ENCODE data around the gene PRUNE1. TPM values are rescaled to one million over a fixed set of nuclear protein-coding genes. Genes with fewer than 3 reads are reported as not detected.

The PRUNE1 gene, protein sequence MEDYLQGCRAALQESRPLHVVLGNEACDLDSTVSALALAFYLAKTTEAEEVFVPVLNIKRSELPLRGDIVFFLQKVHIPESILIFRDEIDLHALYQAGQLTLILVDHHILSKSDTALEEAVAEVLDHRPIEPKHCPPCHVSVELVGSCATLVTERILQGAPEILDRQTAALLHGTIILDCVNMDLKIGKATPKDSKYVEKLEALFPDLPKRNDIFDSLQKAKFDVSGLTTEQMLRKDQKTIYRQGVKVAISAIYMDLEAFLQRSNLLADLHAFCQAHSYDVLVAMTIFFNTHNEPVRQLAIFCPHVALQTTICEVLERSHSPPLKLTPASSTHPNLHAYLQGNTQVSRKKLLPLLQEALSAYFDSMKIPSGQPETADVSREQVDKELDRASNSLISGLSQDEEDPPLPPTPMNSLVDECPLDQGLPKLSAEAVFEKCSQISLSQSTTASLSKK
- 10 to 100 TPM; 18.1 to 20.1 TPM for total RNA-seq

DNA sequence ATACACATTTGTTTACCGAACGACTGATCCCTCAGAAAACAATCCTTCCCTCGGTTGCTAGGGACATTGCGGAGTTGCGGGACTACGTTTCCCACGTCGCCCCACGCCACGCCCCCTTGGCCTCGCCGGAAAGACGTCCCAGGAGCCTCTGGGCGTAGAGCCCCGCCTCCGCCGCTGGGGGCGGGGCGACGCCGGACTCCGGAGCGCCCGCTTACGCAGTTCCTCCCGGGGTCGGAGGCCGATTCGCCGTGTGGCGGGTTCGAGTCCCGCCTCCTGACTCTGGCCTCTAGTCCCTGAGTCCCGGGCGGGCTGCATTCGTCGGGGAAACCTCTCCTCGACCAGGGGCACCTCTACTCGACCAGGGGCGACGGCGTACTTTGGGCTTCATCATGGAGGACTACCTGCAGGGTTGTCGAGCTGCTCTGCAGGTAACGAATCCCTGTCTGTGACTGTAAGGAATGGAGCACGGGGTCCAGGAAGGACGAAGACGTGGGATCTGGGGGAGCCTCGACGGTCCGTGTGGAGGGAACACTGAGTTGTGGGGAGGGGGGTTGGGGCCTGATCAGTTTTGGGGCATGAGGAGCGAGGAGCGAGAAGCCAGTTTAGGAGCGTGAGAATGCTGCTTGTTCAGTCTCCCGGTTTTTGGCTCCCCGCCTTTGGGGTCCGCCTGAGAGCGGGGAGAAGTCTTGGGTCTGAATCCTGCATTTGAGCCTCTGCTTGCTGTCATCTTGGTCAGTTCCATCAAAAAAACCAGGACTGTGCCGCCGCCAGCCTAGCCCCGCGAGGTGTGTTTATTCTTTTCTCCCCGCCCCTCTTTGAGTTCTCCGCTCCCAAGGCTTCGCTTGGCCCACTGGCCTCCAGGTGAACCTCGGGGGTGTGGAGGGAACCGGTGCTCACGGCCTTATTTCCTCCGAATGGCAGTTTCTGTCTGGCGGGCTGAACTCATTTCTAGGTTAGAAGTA, at the start of gene PRUNE1:
Gene PRUNE1, plus strand, starts transcription at position 206 of the 962 bp plus-strand sequence. Its CDS starts 184 bp downstream, at position 390.
- Mint-ChIP-seq H3K27ac (peak within 1 kb of the TSS; percentile 99), H3K9me3 (no peaks in the 10 kb centered on the region), H3K4me3 (peak within 1 kb of the TSS; percentile 99), H3K4me1 (ENCODE audit: low read depth) (peaks cover 76% of the 10 kb centered on the region), H3K36me3 (ENCODE audit: insufficient read depth in 2 of 2) (peaks cover 2 to 3% of the 10 kb centered on the region in 2 donors), H3K27me3 (ENCODE audit: low read depth) (no peaks in the 10 kb centered on the region)
- DNase-seq (peak; percentile 98), ATAC-seq (replicated peaks in 1 of 2) (peak; percentile 87)

DNA sequence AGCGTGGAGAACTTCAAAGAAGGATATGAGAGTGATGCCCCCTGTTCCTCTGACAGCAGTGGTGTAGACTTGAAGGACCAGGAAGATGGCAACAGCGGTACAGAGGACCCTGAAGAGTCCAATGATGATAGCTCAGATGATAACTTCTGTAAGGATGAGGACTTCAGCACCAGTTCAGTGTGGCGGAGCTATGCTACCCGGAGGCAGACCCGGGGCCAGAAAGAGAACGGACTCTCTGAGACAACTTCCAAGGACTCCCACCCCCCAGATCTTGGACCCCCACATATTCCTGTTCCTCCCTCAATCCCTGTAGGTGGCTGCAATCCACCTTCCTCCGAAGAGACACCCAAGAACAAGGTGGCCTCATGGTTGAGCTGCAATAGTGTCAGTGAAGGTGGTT, 47.6 kb upstream of the PRUNE1 start:
- no peak overlapping the region for H3K27ac Mint-ChIP-seq
- no peaks in the 10 kb centered on the region for H3K9me3 Mint-ChIP-seq
- ATAC-seq (replicated peaks in 1 of 2) (no peak), DNase-seq (no peak)
- peaks cover 8% of the 10 kb centered on the region for H3K4me1 Mint-ChIP-seq (ENCODE audit: low read depth)
- peaks cover 6 to 36% of the 10 kb centered on the region in 2 donors for H3K36me3 Mint-ChIP-seq (ENCODE audit: insufficient read depth in 2 of 2)
- no peak overlapping the region for H3K4me3 Mint-ChIP-seq
- H3K27me3 Mint-ChIP-seq (ENCODE audit: low read depth) = no peaks in the 10 kb centered on the region

DNA sequence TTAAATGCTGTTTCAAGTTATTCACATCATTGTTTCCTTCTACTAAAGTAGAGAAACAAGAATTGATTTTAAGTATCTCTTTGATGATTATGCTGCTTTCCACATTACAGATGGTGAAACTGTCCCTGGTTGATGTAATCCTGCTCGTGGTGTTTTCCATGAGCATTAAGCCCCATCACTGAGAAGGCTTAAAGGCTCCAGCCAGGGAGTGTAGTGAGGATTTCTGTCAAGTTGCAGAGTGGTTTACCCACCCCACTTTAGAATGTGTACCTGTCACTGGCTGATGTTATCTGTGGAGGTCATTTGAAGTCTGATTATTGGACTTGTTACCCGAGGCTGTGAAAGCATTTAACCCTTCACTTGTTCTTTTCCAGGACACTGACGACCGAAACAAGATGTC, 46.5 kb upstream of the PRUNE1 start:
- H3K4me1 Mint-ChIP-seq (ENCODE audit: low read depth) = peaks cover 6% of the 10 kb centered on the region

DNA sequence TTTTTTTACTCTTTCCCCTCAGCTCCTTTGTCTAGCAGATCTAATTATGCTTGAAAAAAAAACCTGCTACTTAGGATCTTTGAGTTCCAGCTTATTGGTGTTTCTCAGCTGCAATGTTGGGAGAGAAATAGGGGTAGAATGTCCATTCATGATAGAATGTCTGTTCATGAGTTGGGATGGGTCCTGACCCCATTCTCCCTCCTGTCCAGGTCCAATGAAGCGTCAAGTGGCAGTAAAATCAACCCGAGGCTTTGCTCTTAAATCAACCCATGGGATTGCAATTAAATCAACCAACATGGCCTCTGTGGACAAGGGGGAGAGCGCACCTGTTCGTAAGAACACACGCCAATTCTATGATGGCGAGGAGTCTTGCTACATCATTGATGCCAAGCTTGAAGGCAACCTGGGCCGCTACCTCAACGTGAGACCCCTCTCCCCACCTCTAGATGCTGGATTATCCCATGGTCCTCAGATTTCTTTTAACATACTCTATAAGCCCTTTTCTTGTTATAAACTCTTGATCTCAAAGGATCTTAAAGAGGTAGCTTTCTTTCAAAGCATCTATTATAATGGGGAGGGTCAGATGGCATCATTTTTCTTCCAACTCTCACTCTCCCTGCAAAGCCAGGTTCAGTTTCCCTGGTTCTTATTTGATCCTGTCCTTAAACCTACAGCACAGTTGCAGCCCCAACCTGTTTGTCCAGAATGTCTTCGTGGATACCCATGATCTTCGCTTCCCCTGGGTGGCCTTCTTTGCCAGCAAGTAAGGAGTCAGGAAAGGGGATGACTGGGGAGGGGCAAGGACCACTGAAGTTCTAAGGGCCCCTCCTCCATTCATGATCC, 44.7 kb upstream of the PRUNE1 start:
- Mint-ChIP-seq H3K4me3 (no peak overlapping the region), H3K4me1 (ENCODE audit: low read depth) (no peaks in the 10 kb centered on the region), H3K9me3 (no peaks in the 10 kb centered on the region), H3K27me3 (ENCODE audit: low read depth) (no peaks in the 10 kb centered on the region), H3K27ac (no peak overlapping the region), H3K36me3 (ENCODE audit: insufficient read depth in 2 of 2) (peaks cover 14 to 45% of the 10 kb centered on the region in 2 donors)
- DNase-seq = no peak
- no peak for ATAC-seq (replicated peaks in 1 of 2)

More for the DNA sequence above, 46.5 kb upstream of the PRUNE1 start:
- no peak for DNase-seq
- peak; percentile 15 to 41 for ATAC-seq (replicated peaks in 1 of 2)
- H3K4me3 Mint-ChIP-seq = no peak overlapping the region
- peak overlapping the region; percentile 51 for H3K27ac Mint-ChIP-seq
- H3K9me3 Mint-ChIP-seq = no peaks in the 10 kb centered on the region
- peaks cover 10 to 41% of the 10 kb centered on the region in 2 donors for H3K36me3 Mint-ChIP-seq (ENCODE audit: insufficient read depth in 2 of 2)
- no peaks in the 10 kb centered on the region for H3K27me3 Mint-ChIP-seq (ENCODE audit: low read depth)

DNA sequence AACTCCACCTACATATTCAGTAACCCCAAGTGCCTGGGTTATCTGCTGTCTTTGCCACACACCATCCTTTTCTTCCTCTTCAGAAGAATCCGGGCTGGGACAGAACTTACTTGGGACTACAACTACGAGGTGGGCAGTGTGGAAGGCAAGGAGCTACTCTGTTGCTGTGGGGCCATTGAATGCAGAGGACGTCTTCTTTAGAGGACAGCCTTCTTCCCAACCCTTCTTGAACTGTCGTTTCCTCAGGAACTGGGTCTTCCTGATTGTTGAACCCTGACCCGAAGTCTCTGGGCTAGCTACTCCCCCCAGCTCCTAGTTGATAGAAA, 44.1 kb upstream of the PRUNE1 start:
- ATAC-seq (replicated peaks in 1 of 2) (no peak), DNase-seq (no peak)
- H3K27ac Mint-ChIP-seq = peak overlapping the region; percentile 64
- H3K9me3 Mint-ChIP-seq = no peaks in the 10 kb centered on the region
- H3K27me3 Mint-ChIP-seq (ENCODE audit: low read depth) = no peaks in the 10 kb centered on the region
- no peak overlapping the region for H3K4me3 Mint-ChIP-seq
- H3K36me3 Mint-ChIP-seq (ENCODE audit: insufficient read depth in 2 of 2) = peaks cover 14 to 44% of the 10 kb centered on the region in 2 donors
- H3K4me1 Mint-ChIP-seq (ENCODE audit: low read depth) = no peaks in the 10 kb centered on the region

DNA sequence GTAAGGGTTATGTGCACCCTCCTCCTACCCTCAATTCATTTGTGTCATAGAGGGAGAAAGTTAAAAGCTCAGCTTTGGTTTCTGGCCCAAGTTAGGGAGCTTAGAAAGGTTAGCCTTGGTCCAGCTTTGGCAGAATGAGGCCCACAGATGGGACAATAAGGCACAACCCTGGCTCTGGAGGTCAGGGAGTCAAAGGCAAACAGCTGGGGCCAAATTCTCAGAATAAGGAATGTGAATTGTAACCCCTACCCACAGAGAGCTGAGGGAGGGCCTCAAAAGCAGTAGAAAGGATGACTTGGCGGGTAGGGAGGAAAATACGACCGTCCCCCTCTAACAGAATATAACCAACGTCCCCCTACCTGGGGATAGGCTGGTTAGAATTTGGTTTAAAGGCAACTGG, 42.6 kb upstream of the PRUNE1 start:
- peaks cover 1% of the 10 kb centered on the region for H3K4me1 Mint-ChIP-seq (ENCODE audit: low read depth)
- H3K36me3 Mint-ChIP-seq (ENCODE audit: insufficient read depth in 2 of 2) = peaks cover 14 to 34% of the 10 kb centered on the region in 2 donors
- no peak overlapping the region for H3K4me3 Mint-ChIP-seq
- no peak for ATAC-seq (replicated peaks in 1 of 2)
- no peak for DNase-seq
- peak overlapping the region; percentile 26 for H3K27ac Mint-ChIP-seq
- no peaks in the 10 kb centered on the region for H3K27me3 Mint-ChIP-seq (ENCODE audit: low read depth)
- no peaks in the 10 kb centered on the region for H3K9me3 Mint-ChIP-seq

DNA sequence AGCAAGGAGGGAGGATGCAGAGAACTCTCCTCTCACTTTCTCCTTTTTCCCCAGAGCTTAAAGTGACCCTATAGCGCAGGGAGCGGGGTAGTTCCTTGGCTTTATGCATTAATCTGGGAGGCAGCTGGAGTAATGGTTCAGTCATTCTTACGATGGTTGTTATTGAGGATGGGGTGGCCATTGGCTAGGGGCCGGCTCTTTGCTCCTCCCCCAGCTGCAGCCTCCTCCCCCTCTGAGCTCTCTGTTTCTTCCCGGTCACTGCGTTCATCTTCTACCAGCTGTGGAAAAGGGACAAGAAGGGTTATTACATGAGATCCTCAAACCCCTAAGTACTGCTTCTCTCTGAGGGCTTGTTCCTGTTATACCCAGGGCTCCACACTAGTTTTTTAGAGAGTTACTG, 42.2 kb upstream of the PRUNE1 start:
- H3K36me3 Mint-ChIP-seq (ENCODE audit: insufficient read depth in 2 of 2) = peaks cover 14 to 34% of the 10 kb centered on the region in 2 donors
- H3K27ac Mint-ChIP-seq = peak overlapping the region; percentile 33
- peaks cover 5% of the 10 kb centered on the region for H3K4me1 Mint-ChIP-seq (ENCODE audit: low read depth)

DNA sequence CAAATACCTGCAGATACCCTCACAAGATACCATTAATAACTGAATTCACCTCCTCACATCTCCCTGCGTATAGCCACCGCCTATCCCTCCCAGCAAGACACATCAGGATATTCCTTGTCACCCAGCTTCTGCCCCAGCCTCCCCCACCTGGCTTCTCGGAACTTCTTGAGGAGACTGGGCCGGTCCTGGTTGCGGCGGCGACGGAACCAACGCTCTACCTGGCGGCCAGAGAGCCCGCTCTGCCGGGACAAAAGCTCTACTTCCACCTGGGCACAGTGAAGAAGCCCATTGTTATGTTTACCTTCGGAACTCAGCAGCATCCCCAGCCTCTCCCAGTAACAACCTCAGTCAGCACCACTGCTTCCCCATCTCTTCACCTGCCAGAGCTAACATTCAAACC, 40.3 kb upstream of the PRUNE1 start:
- Mint-ChIP-seq H3K36me3 (ENCODE audit: insufficient read depth in 2 of 2) (peaks cover 9 to 29% of the 10 kb centered on the region in 2 donors), H3K4me3 (no peak overlapping the region), H3K4me1 (ENCODE audit: low read depth) (peaks cover 24% of the 10 kb centered on the region), H3K27me3 (ENCODE audit: low read depth) (no peaks in the 10 kb centered on the region), H3K27ac (peak overlapping the region; percentile 24), H3K9me3 (no peaks in the 10 kb centered on the region)
- DNase-seq (no peak), ATAC-seq (replicated peaks in 1 of 2) (no peak)

More for the DNA sequence above, 42.2 kb upstream of the PRUNE1 start:
- ATAC-seq (replicated peaks in 1 of 2) (no peak), DNase-seq (no peak)
- no peak overlapping the region for H3K4me3 Mint-ChIP-seq
- H3K27me3 Mint-ChIP-seq (ENCODE audit: low read depth) = no peaks in the 10 kb centered on the region
- no peaks in the 10 kb centered on the region for H3K9me3 Mint-ChIP-seq

DNA sequence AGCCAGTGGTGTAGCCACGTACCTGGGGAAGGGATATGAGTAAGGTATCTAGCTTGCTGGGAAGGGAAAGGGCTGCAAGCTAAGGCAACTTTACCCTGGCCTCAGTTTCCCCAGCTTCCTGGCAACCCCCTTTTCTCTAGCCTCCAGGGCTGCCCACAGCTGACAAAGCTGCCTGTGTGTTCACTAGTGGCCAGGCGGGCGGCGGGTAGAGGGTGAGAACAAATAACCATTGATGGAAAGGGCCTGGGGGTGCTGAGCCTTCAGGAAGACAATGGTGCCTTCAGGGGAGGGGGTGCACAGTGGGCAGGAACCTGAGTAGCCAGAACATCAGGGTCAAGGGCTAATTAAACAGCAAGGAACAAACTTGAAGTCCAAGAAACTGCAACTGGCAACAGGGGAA, 39.8 kb upstream of the PRUNE1 start:
- H3K27me3 Mint-ChIP-seq (ENCODE audit: low read depth) = no peaks in the 10 kb centered on the region
- H3K27ac Mint-ChIP-seq = no peak overlapping the region
- ATAC-seq (replicated peaks in 1 of 2) (no peak), DNase-seq (no peak)
- no peaks in the 10 kb centered on the region for H3K9me3 Mint-ChIP-seq
- no peak overlapping the region for H3K4me3 Mint-ChIP-seq
- peaks cover 8 to 26% of the 10 kb centered on the region in 2 donors for H3K36me3 Mint-ChIP-seq (ENCODE audit: insufficient read depth in 2 of 2)
- peaks cover 30% of the 10 kb centered on the region for H3K4me1 Mint-ChIP-seq (ENCODE audit: low read depth)

DNA sequence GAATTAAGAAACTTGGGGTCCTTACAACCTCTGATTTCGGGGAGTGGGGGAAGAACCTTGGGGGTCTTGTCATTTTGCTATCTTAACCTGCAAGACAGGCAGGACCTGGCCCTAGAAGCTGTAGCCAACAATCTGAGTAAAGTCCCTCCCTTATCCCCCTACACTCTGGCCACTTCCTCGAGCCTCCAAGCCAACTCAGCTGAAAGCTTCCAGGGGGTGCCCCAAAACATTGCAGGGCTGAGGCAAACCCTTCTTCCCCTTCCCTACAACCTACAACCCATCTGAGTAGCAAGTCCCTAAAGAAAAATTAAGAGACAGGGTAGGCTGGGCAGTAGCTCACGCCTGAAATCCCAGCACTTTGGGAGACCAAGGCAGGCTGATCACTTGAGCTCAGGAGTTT, 38.6 kb upstream of the PRUNE1 start:
- Mint-ChIP-seq H3K27ac (no peak overlapping the region), H3K4me1 (ENCODE audit: low read depth) (peaks cover 30% of the 10 kb centered on the region), H3K4me3 (no peak overlapping the region), H3K36me3 (ENCODE audit: insufficient read depth in 2 of 2) (peaks cover 8 to 19% of the 10 kb centered on the region in 2 donors), H3K9me3 (no peaks in the 10 kb centered on the region), H3K27me3 (ENCODE audit: low read depth) (no peaks in the 10 kb centered on the region)
- ATAC-seq (replicated peaks in 1 of 2) (no peak), DNase-seq (no peak)

DNA sequence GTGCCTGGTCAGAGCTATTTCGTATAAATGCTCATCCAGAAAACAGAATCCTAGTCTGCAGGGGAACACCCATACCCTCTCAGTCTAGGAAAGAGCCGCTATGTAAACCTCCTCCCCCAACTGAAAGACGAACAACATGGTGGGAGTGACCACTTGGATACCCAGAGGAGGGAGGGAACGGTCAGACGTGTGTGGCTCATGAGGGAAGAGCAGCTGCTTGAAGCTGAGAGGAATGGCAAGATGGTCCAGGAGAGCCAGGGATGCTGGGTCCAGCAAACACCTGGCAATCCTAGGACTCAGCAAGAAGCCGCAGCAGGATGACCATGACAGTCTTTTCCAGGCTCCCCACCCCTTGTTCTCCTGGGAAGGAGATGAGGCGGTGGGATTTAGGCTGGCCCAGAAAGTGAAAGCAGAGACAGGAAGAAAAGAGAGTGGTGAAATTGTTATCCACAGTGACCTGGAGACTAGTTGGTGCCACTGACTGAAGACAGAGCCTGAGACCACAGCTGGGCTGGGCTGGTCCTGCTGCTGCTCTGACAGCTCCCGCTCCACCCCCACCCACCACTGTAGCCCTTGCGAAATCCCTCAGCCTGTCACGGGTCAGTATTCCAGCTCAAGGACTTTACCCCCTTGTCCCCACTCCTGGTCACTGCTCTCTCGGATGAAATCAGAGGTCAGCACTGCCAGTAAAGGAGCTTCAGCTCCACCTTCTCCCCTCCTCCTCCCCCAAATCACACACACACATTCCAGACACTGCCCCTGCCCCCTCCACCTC, 37.3 kb upstream of the PRUNE1 start:
- Mint-ChIP-seq H3K4me1 (ENCODE audit: low read depth) (peaks cover 38% of the 10 kb centered on the region), H3K4me3 (peak overlapping the region; percentile 90 to 92)

More for the DNA sequence above, 37.3 kb upstream of the PRUNE1 start:
- Mint-ChIP-seq H3K36me3 (ENCODE audit: insufficient read depth in 2 of 2) (peaks cover 8 to 15% of the 10 kb centered on the region in 2 donors), H3K27ac (peak overlapping the region; percentile 84), H3K27me3 (ENCODE audit: low read depth) (no peaks in the 10 kb centered on the region), H3K9me3 (no peaks in the 10 kb centered on the region)
- no peak for ATAC-seq (replicated peaks in 1 of 2)
- DNase-seq = no peak

All from activated T-cell treated with anti-CD3 and anti-CD28 coated beads, Interleukin-2, amount 50 U/mL, for 72 hours (primary cell).